ENCODE data around the gene IMMP2L. TPM values are rescaled to one million over a fixed set of nuclear protein-coding genes. Genes with fewer than 3 reads are reported as not detected.

IMMP2L gene
- total RNA-seq, 2 experiments from 2014 or later, result 8.9 to 18.7 TPM

DNA sequence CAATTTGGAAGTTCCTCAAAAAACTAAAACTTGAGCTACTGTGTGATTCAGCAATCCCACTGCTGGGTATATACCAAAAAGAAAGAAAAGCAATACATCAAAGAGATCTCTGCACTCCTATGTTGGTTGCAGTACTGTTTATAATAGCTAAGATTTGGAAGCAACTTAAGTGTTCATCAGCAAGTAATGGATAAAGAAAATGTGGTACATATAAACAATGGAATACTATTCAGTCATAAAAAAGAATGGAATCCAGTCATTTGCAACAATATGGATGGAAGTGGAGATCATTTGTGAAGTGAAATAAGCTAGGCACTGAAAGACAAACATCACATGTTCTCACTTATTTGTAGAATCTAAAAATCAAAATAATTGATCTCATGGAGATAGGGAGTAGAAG, 16.5 kb upstream of the IMMP2L start:
- CTCF ChIA-PET, result no interaction called here
- no peaks in the 10 kb centered on the region for H3K27me3 Mint-ChIP-seq
- no peak for ATAC-seq (ENCODE audit: poor library complexity)

DNA sequence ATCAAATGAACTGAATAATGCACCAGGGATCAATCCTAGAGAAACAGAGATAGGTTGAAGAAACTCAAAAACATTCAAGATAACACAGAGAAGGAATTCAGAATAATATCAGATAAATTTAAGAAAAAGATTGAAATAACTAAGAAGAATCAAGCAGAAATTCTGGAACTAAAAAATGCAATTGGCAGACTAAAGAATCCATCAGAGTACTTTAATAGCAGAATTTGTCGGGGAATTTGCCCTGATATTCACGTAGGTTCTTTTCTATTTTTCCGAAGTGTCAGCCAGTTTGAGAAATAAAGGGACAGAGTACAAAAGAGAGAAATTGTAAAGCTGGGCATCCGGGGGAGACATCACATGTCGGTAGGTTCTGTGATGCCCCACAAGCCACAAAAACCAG, 9.4 kb upstream of the IMMP2L start:
- Mint-ChIP-seq H3K4me1 (ENCODE audit: low read depth) (no peaks in the 10 kb centered on the region), H3K27ac (no peak overlapping the region), H3K4me3 (no peak overlapping the region), H3K27me3 (peaks cover 23% of the 10 kb centered on the region), H3K36me3 (ENCODE audit: low read depth) (no peaks in the 10 kb centered on the region), H3K9me3 (peaks cover 11% of the 10 kb centered on the region)
- Histone ChIP-seq H3K9me3 (ENCODE audit: control insufficient read depth in 1 of 2, insufficient read depth in 1 of 2, low read length in 2 of 2) (peaks cover 10 to 14% of the 10 kb centered on the region in 2 experiments), H3K27me3 (ENCODE audit: control insufficient read depth in 1 of 2, insufficient read depth in 2 of 2, low read length in 2 of 2) (peaks cover 0 to 4% of the 10 kb centered on the region in 2 experiments), H3K27ac (ENCODE audit: low read depth in 1 of 2, low read length in 2 of 2) (no peak overlapping the region), H3K4me3 (ENCODE audit: low read length) (no peak overlapping the region), H3K36me3 (ENCODE audit: insufficient read depth, low read length) (no peaks in the 10 kb centered on the region), H3K4me1 (ENCODE audit: insufficient read depth, low read length) (no peaks in the 10 kb centered on the region)
- TF ChIP-seq, protein P1, sequence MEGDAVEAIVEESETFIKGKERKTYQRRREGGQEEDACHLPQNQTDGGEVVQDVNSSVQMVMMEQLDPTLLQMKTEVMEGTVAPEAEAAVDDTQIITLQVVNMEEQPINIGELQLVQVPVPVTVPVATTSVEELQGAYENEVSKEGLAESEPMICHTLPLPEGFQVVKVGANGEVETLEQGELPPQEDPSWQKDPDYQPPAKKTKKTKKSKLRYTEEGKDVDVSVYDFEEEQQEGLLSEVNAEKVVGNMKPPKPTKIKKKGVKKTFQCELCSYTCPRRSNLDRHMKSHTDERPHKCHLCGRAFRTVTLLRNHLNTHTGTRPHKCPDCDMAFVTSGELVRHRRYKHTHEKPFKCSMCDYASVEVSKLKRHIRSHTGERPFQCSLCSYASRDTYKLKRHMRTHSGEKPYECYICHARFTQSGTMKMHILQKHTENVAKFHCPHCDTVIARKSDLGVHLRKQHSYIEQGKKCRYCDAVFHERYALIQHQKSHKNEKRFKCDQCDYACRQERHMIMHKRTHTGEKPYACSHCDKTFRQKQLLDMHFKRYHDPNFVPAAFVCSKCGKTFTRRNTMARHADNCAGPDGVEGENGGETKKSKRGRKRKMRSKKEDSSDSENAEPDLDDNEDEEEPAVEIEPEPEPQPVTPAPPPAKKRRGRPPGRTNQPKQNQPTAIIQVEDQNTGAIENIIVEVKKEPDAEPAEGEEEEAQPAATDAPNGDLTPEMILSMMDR (IDR thresholded peaks at IDR 0.05), result no peak
- CTCF ChIA-PET, result no interaction called here
- intact Hi-C loops (cut with DNase I, micrococcal nuclease), result no loop called here
- POLR2A ChIA-PET, result no interaction called here
- ATAC-seq (ENCODE audit: poor library complexity), result no peak
- DNase-seq, result no peak

More for the DNA sequence above, 16.5 kb upstream of the IMMP2L start:
- no peak overlapping the region for H3K27ac ChIP-seq (ENCODE audit: low read depth in 1 of 2, low read length in 2 of 2)
- no peak overlapping the region for H3K4me3 ChIP-seq (ENCODE audit: low read length)
- Mint-ChIP-seq H3K4me1 (ENCODE audit: low read depth) (no peaks in the 10 kb centered on the region), H3K9me3 (peaks cover 5% of the 10 kb centered on the region), H3K4me3 (no peak overlapping the region), H3K36me3 (ENCODE audit: low read depth) (no peaks in the 10 kb centered on the region), H3K27ac (no peak overlapping the region)
- intact Hi-C loops (cut with DNase I, micrococcal nuclease), result no loop called here
- POLR2A ChIA-PET, result no interaction called here
- H3K9me3 ChIP-seq (ENCODE audit: control insufficient read depth in 1 of 2, insufficient read depth in 1 of 2, low read length in 2 of 2), result no peaks in the 10 kb centered on the region
- H3K36me3 ChIP-seq (ENCODE audit: insufficient read depth, low read length), result no peaks in the 10 kb centered on the region
- no peaks in the 10 kb centered on the region for H3K27me3 ChIP-seq (ENCODE audit: control insufficient read depth in 1 of 2, insufficient read depth in 2 of 2, low read length in 2 of 2)
- DNase-seq, result no peak
- TF ChIP-seq, protein P1 (IDR thresholded peaks at IDR 0.05), result no peak
- H3K4me1 ChIP-seq (ENCODE audit: insufficient read depth, low read length), result no peaks in the 10 kb centered on the region

DNA sequence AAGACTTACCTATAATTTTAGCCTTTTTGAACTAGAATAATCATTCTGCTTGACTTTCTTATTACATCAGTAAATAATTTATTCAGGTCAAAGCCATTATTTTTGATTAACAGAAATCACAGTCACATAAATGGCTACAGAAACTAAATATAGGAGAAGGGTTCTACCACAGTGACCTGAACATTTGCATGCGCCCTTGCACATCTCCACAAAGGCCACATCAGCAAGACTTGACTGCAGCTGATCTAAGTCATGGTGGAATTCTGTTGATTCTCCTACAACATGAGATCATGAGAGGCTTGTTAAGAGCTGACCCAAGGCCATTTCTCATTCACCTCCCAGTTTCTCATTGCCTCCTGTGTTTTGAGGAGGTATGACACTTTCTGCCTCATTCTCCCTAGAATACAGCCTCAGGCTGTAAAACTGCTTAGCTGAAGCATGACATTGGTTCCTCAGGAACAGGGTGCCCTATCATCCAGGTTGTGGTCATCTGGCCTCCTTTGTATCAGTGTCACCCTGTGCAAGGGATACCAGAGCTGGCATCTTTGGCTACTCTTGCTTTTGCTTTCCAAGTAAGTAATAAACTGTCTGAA, 6.7 kb upstream of the IMMP2L start:
- peaks cover 0 to 4% of the 10 kb centered on the region in 2 experiments for H3K27me3 ChIP-seq (ENCODE audit: control insufficient read depth in 1 of 2, insufficient read depth in 2 of 2, low read length in 2 of 2)
- intact Hi-C loops (cut with DNase I, micrococcal nuclease), result loop anchor here in 1 of 2 experiments (5.0 to 10.0 kb wide), 2 partner anchors 464 to 628 kb away; no protein-coding TSS in a partner anchor
- peaks cover 10 to 14% of the 10 kb centered on the region in 2 experiments for H3K9me3 ChIP-seq (ENCODE audit: control insufficient read depth in 1 of 2, insufficient read depth in 1 of 2, low read length in 2 of 2)
- H3K27ac ChIP-seq (ENCODE audit: low read depth in 1 of 2, low read length in 2 of 2), result no peak overlapping the region
- CTCF ChIA-PET, result no interaction called here
- DNase-seq, result no peak
- Mint-ChIP-seq H3K27ac (no peak overlapping the region), H3K4me1 (ENCODE audit: low read depth) (no peaks in the 10 kb centered on the region), H3K4me3 (no peak overlapping the region), H3K36me3 (ENCODE audit: low read depth) (no peaks in the 10 kb centered on the region), H3K27me3 (peaks cover 25% of the 10 kb centered on the region), H3K9me3 (peaks cover 11% of the 10 kb centered on the region)
- no peaks in the 10 kb centered on the region for H3K36me3 ChIP-seq (ENCODE audit: insufficient read depth, low read length)
- TF ChIP-seq, protein P1 (IDR thresholded peaks at IDR 0.05), result no peak
- POLR2A ChIA-PET, result no interaction called here
- no peak overlapping the region for H3K4me3 ChIP-seq (ENCODE audit: low read length)
- no peak for ATAC-seq (ENCODE audit: poor library complexity)
- H3K4me1 ChIP-seq (ENCODE audit: insufficient read depth, low read length), result no peaks in the 10 kb centered on the region
